HepG2 (cell line): ENCODE data around the gene EXOC3L4. TPM values are rescaled to one million over a fixed set of nuclear protein-coding genes. Genes with fewer than 3 reads are reported as not detected.

ENCODE experiments used
- ADNP ChIP-seq: sonication (generic); formaldehyde crosslinking; IDR thresholded peaks from 2 replicates; pipeline ENCODE4 v1.4.0; 2020; ENCODE audit warnings: missing genetic modification reagents
- ATF7 ChIP-seq, 2 experiments: fragments of 450-650 bp in 1 of 2; sonication (generic) in 1 of 2; formaldehyde crosslinking in 1 of 2; IDR thresholded peaks; 2 replicates each; pipeline versions ENCODE4 v1.4.0 to v1.6.1; 2016 to 2020; ENCODE audit warnings: antibody characterized with exemption in 1 of 2, mild to moderate bottlenecking in 1 of 2, missing genetic modification reagents in 1 of 2
- CCDC6 ChIP-seq: sonication (generic); formaldehyde crosslinking; IDR thresholded peaks from 2 replicates; pipeline ENCODE4 v1.8.1; 2022; ENCODE audit warnings: mild to moderate bottlenecking, missing genetic modification reagents, moderate library complexity
- CHCHD3 ChIP-seq: sonication (generic); formaldehyde crosslinking; IDR thresholded peaks from 2 replicates; pipeline ENCODE4 v1.8.0; 2022; ENCODE audit warnings: mild to moderate bottlenecking, missing genetic modification reagents, moderate library complexity
- CREB1 ChIP-seq, 2 experiments: fragments of 450-650 bp in 1 of 2; IDR thresholded peaks; 2 replicates each; pipeline ENCODE4 v1.6.1; 2016 to 2017; ENCODE audit warnings: control low read depth in 1 of 2, mild to moderate bottlenecking in 1 of 2, missing compliant biosample characterization in 1 of 2, missing genetic modification characterization in 1 of 2
- ELF1 ChIP-seq: sonication (generic); formaldehyde crosslinking; IDR thresholded peaks from 2 replicates; pipeline ENCODE4 v1.4.0; 2020; ENCODE audit warnings: missing genetic modification reagents
- ETV6 ChIP-seq: sonication (generic); formaldehyde crosslinking; conservative IDR thresholded peaks from 2 replicates; pipeline ENCODE4 v1.4.0; 2020; ENCODE audit warnings: missing genetic modification reagents
- FOXJ3 ChIP-seq: sonication (generic); formaldehyde crosslinking; IDR thresholded peaks from 2 replicates; pipeline ENCODE4 v1.4.0; 2020; ENCODE audit warnings: missing genetic modification reagents, mild to moderate bottlenecking, borderline replicate concordance
- FOXP1 ChIP-seq, 2 experiments: fragments of 450-650 bp in 1 of 2; IDR thresholded peaks; 2 replicates each; pipeline ENCODE4 v1.6.1; 2017 to 2018; ENCODE audit warnings: antibody characterized with exemption in 1 of 2
- GPN1 ChIP-seq: sonication (generic); formaldehyde crosslinking; IDR thresholded peaks from 2 replicates; pipeline ENCODE4 v1.5.1; 2020; ENCODE audit warnings: missing genetic modification reagents, borderline replicate concordance
- GTF2F1 ChIP-seq: fragments of 150-350 bp; IDR thresholded peaks from 2 replicates; pipeline ENCODE4 v1.6.1; 2014; ENCODE audit warnings: low read length
- HMG20A ChIP-seq: IDR thresholded peaks from 2 replicates; pipeline ENCODE4 v1.6.1; 2016; ENCODE audit warnings: borderline replicate concordance
- HOXA3 ChIP-seq: sonication (generic); formaldehyde crosslinking; IDR thresholded peaks from 2 replicates; pipeline ENCODE4 v1.5.0; 2020; ENCODE audit warnings: missing genetic modification reagents
- KDM5A ChIP-seq: fragments of 200-600 bp; sonication (generic); IDR thresholded peaks from 2 replicates; pipeline ENCODE4 v1.7.0; 2018; ENCODE audit warnings: antibody characterized with exemption, mild to moderate bottlenecking, low read length, borderline replicate concordance
- NCOA1 ChIP-seq: sonication (generic); formaldehyde crosslinking; IDR thresholded peaks from 2 replicates; pipeline ENCODE4 v1.9.0; 2021; ENCODE audit warnings: missing genetic modification reagents
- NR3C1 ChIP-seq: sonication (generic); formaldehyde crosslinking; IDR thresholded peaks from 2 replicates; pipeline ENCODE4 v1.4.0; 2020; ENCODE audit warnings: missing genetic modification reagents
- PLRG1 ChIP-seq: fragments of 450-650 bp; conservative IDR thresholded peaks from 2 replicates; pipeline ENCODE4 v1.6.1; 2016
- SALL2 ChIP-seq: sonication (generic); formaldehyde crosslinking; IDR thresholded peaks from 2 replicates; pipeline ENCODE4 v1.8.1; 2023; ENCODE audit warnings: mild to moderate bottlenecking, missing genetic modification reagents, inconsistent platforms
- SMAD3 ChIP-seq: sonication (generic); formaldehyde crosslinking; IDR thresholded peaks from 2 replicates; pipeline ENCODE4 v1.4.0; 2020; ENCODE audit warnings: missing genetic modification reagents
- SMARCE1 ChIP-seq: fragments of 450-650 bp; IDR thresholded peaks from 2 replicates; pipeline ENCODE4 v1.6.1; 2017; ENCODE audit warnings: borderline replicate concordance
- SP5 ChIP-seq: IDR thresholded peaks from 2 replicates; pipeline ENCODE4 v1.6.1; 2016; ENCODE audit warnings: low read depth, borderline replicate concordance
- TBP ChIP-seq: sonication (generic); formaldehyde crosslinking; IDR thresholded peaks from 2 replicates; pipeline ENCODE4 v1.5.0; 2020; ENCODE audit warnings: missing genetic modification reagents
- ZC3H13 ChIP-seq: sonication (generic); formaldehyde crosslinking; IDR thresholded peaks from 2 replicates; pipeline ENCODE4 v1.8.1; 2023; ENCODE audit warnings: mild to moderate bottlenecking, missing genetic modification reagents, moderate library complexity
- ZFAT ChIP-seq: sonication (generic); formaldehyde crosslinking; conservative IDR thresholded peaks from 2 replicates; pipeline ENCODE4 v1.8.1; 2023; ENCODE audit warnings: missing genetic modification reagents, inconsistent platforms
- ZKSCAN1 ChIP-seq: fragments of 150-350 bp; IDR thresholded peaks from 2 replicates; pipeline ENCODE4 v1.6.1; 2014; ENCODE audit warnings: low read length
- ZMAT3 ChIP-seq: sonication (generic); formaldehyde crosslinking; conservative IDR thresholded peaks from 2 replicates; pipeline ENCODE4 v1.7.0; 2021; ENCODE audit warnings: missing genetic modification reagents
- ZNF10 ChIP-seq: sonication (generic); formaldehyde crosslinking; IDR thresholded peaks from 2 replicates; pipeline ENCODE4 v1.4.0; 2020; ENCODE audit warnings: mild to moderate bottlenecking, low read depth, missing genetic modification reagents, borderline replicate concordance
- ZNF34 ChIP-seq: sonication (generic); formaldehyde crosslinking; IDR thresholded peaks from 2 replicates; pipeline ENCODE4 v1.4.0; 2020; ENCODE audit warnings: mild to moderate bottlenecking, missing genetic modification reagents, borderline replicate concordance
- ZNF343 ChIP-seq: sonication (generic); formaldehyde crosslinking; IDR thresholded peaks from 2 replicates; pipeline ENCODE4 v1.4.0; 2020; ENCODE audit warnings: mild to moderate bottlenecking, missing genetic modification reagents
- ZNF605 ChIP-seq: sonication (generic); formaldehyde crosslinking; IDR thresholded peaks from 2 replicates; pipeline ENCODE4 v1.8.0; 2022; ENCODE audit warnings: mild to moderate bottlenecking, missing genetic modification reagents
- ZNF775 ChIP-seq: sonication (generic); formaldehyde crosslinking; IDR thresholded peaks from 2 replicates; pipeline ENCODE4 v1.4.0; 2020; ENCODE audit warnings: missing genetic modification reagents, mild to moderate bottlenecking, moderate library complexity, borderline replicate concordance
- polyA plus RNA-seq, 8 experiments: library from polyadenylated mRNA; depleted of rRNA in 3 of 8; stranded (reverse) in 7 of 8; unstranded in 1 of 8; fragments of >200 nt; fragmentation: Illumina TruSeq in 4 of 8; extraction: Trizol in 4 of 8; gene quantifications; 2 replicates each; pipeline versions ENCODE4 v1.2.1 to v1.2.3, GENCODE V29; 2011 to 2016; ENCODE audit warnings: low read depth in 4 of 8, missing spikeins in 1 of 8, mixed read lengths in 1 of 8; ENCODE audit not compliant: insufficient read depth in 1 of 8
- total RNA-seq, 5 experiments: library from RNA; depleted of rRNA; stranded (reverse); fragments of >200 nt; fragmentation: Illumina TruSeq; extraction: Trizol; gene quantifications; 2 replicates each; pipeline ENCODE4 v1.2.3, GENCODE V29; 2016; ENCODE audit warnings: low read depth in 1 of 5
- TF ChIP-seq, protein P1 (sequence below): sonication (generic); formaldehyde crosslinking; IDR thresholded peaks from 2 replicates; pipeline ENCODE4 v1.5.0; 2020; ENCODE audit warnings: missing genetic modification reagents
- TF ChIP-seq, protein P2 (sequence below): IDR thresholded peaks from 2 replicates; pipeline ENCODE4 v1.6.1; 2016; ENCODE audit warnings: missing genetic modification reagents, missing compliant biosample characterization

EXOC3L4 gene
- total and polyA plus RNA-seq, 2 of the 13 experiments (the other 11 are each of a cell fraction or from before 2014, with no cell fraction given): 11.8 to 27.0 TPM

DNA sequence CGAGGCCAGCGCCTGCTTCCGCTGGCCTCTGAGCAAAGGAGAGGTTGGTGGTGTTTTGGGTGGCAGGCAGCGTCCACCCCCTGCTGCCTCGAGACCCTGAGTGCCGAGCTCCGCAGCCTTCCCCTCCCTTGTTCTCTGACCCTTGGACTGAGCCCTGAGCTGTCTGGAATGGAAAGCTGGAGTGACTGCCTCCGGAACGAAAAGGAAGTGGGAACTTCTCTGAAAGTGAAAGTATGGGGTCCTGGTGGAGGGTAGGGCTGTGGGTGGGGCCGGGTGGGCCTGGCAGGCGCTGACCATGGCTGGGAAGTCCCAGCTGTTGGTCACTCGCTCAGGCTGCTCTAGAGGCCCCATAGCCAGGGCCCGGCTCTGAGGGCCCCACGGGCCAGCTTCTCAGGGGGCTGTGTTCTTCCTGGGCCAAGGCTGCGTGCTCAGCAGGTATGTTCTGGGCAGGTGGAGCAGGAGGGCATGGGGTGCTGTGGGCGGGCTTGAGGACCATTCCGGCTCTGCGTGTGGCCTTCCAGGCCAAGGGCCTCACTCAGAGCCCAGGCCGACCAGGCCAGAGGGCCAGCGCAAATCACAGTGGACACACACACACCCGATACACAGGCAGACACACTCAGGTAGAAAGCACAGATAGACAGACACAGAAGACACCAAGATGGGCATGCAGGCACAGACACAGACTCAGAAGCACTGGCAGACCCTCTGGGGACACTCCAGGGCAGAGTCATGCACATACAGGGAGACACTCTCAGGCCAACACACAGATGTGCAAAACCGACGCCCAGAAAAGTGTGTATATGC lies at the start of gene EXOC3L4 (continued):
- peak; percentile 75 for TF ChIP-seq HOXA3
- no peak for TF ChIP-seq ZFAT (CRISPR knock-in tag)
- TF ChIP-seq CREB1 (IDR thresholded peaks at IDR 0.05): no peak
- TF ChIP-seq CREB1 (CRISPR knock-in tag; IDR thresholded peaks at IDR 0.05): no peak
- TF ChIP-seq ATF7 (IDR thresholded peaks at IDR 0.05): no peak
- TF ChIP-seq ATF7 (CRISPR knock-in tag; IDR thresholded peaks at IDR 0.05): no peak
- no peak for TF ChIP-seq SMARCE1
- TF ChIP-seq ETV6 (CRISPR knock-in tag): no peak
- 0 out of 2 replicates have a peak, but pooled peaks have one; percentile 27 for TF ChIP-seq ZMAT3
- TF ChIP-seq FOXJ3 (CRISPR knock-in tag): no peak
- no peak for TF ChIP-seq ADNP (CRISPR knock-in tag)
- TF ChIP-seq NCOA1 (CRISPR knock-in tag): no peak
- TF ChIP-seq FOXP1 (IDR thresholded peaks at IDR 0.05): no peak
- no peak for TF ChIP-seq FOXP1 (CRISPR knock-in tag; IDR thresholded peaks at IDR 0.05)
- TF ChIP-seq SP5: no peak
- TF ChIP-seq SMAD3 (CRISPR knock-in tag): peak; percentile 11; the same call in 1 of the 2 replicates
- TF ChIP-seq, protein P1, sequence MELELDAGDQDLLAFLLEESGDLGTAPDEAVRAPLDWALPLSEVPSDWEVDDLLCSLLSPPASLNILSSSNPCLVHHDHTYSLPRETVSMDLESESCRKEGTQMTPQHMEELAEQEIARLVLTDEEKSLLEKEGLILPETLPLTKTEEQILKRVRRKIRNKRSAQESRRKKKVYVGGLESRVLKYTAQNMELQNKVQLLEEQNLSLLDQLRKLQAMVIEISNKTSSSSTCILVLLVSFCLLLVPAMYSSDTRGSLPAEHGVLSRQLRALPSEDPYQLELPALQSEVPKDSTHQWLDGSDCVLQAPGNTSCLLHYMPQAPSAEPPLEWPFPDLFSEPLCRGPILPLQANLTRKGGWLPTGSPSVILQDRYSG (CRISPR knock-in tag): no peak
- no peak for TF ChIP-seq CHCHD3 (CRISPR knock-in tag)
- TF ChIP-seq ZC3H13: no peak
- TF ChIP-seq, protein P2, sequence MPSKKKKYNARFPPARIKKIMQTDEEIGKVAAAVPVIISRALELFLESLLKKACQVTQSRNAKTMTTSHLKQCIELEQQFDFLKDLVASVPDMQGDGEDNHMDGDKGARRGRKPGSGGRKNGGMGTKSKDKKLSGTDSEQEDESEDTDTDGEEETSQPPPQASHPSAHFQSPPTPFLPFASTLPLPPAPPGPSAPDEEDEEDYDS: peak; percentile 31; the same call in 1 of the 2 replicates
- TF ChIP-seq PLRG1: no peak
- TF ChIP-seq GPN1 (CRISPR knock-in tag): no peak
- no peak; the same call in 1 of the 2 replicates for TF ChIP-seq KDM5A
- no peak for TF ChIP-seq ZKSCAN1
- TF ChIP-seq ZNF34 (CRISPR knock-in tag): no peak
- no peak for TF ChIP-seq NR3C1 (CRISPR knock-in tag)
- TF ChIP-seq ZNF775 (CRISPR knock-in tag): no peak
- 0 out of 2 replicates have a peak, but pooled peaks have one; percentile 39 for TF ChIP-seq CCDC6
- TF ChIP-seq SALL2 (CRISPR knock-in tag): no peak
- peak; percentile 69; the same call in 1 of the 2 replicates for TF ChIP-seq ELF1 (CRISPR knock-in tag)
- TF ChIP-seq ZNF343 (CRISPR knock-in tag): no peak
- TF ChIP-seq TBP: no peak
- no peak; the same call in 1 of the 2 replicates for TF ChIP-seq HMG20A (CRISPR knock-in tag)
- TF ChIP-seq ZNF10 (CRISPR knock-in tag): no peak
- TF ChIP-seq GTF2F1: no peak
- peak; percentile 82 for TF ChIP-seq ZNF605 (CRISPR knock-in tag)
